Osteoblast (primary cell): ENCODE results near the gene PARP16. TPM values are rescaled to one million over a fixed set of nuclear protein-coding genes. Genes with fewer than 3 reads are reported as not detected.

Experiments used
- DNase-seq: peaks from one replicate; pipeline ENCODE4 v3.0.0; 2011; ENCODE audit warnings: low spot score, mixed read lengths; ENCODE audit not compliant: insufficient read length; ENCODE audit errors: missing footprints
- H2AFZ ChIP-seq: 2 replicates; pipeline ENCODE4 v1.6.0; 2011; ENCODE audit warnings: mild to moderate bottlenecking, low read length
- H3K27ac ChIP-seq: 2 replicates; pipeline ENCODE4 v1.5.1; 2011; ENCODE audit warnings: mild to moderate bottlenecking, low read depth, low read length, moderate library complexity
- H3K27me3 ChIP-seq: 2 replicates; pipeline ENCODE4 v1.6.0; 2012; ENCODE audit warnings: mild to moderate bottlenecking, control low read depth, inconsistent platforms, low read length, moderate library complexity; ENCODE audit not compliant: insufficient read depth
- H3K36me3 ChIP-seq: 2 replicates; pipeline ENCODE4 v1.5.1; 2011; ENCODE audit warnings: mild to moderate bottlenecking, low read length, control low read depth, moderate library complexity; ENCODE audit not compliant: insufficient read depth
- H3K4me1 ChIP-seq: 2 replicates; pipeline ENCODE4 v1.5.1; 2011; ENCODE audit warnings: mild to moderate bottlenecking, low read length, control low read depth, moderate library complexity; ENCODE audit not compliant: insufficient read depth
- H3K4me2 ChIP-seq: 2 replicates; pipeline ENCODE4 v1.6.0; 2011; ENCODE audit warnings: mild to moderate bottlenecking, low read length; ENCODE audit not compliant: insufficient read depth
- H3K4me3 ChIP-seq: fragments of 200-600 bp; sonication (generic); 3 replicates; pipeline ENCODE4 v1.5.1; 2012; ENCODE audit warnings: mild to moderate bottlenecking, low read length, inconsistent platforms; ENCODE audit not compliant: insufficient read depth
- H3K79me2 ChIP-seq: 2 replicates; pipeline ENCODE4 v1.6.0; 2012; ENCODE audit warnings: mild to moderate bottlenecking, low read length, control low read depth, inconsistent platforms; ENCODE audit not compliant: insufficient read depth
- H3K9me3 ChIP-seq: 2 replicates; pipeline ENCODE4 v1.5.1; 2011; ENCODE audit warnings: low read depth, low read length, control low read depth
- H4K20me1 ChIP-seq: 2 replicates; pipeline ENCODE4 v1.6.0; 2012; ENCODE audit warnings: mild to moderate bottlenecking, low read length, control low read depth; ENCODE audit not compliant: insufficient read depth
- total RNA-seq: library from RNA; depleted of rRNA; stranded (reverse); fragments of >200 nt; gene quantifications from 2 replicates; pipeline ENCODE4 v1.2.3, GENCODE V29; 2012
- TF ChIP-seq, protein P1 (sequence below): IDR thresholded peaks from 2 replicates; pipeline ENCODE4 v1.5.1; 2011; ENCODE audit warnings: mild to moderate bottlenecking, low read depth, low read length, moderate library complexity; ENCODE audit errors: extremely low read depth

The PARP16 gene
- total RNA-seq, result 6.2 and 6.5 TPM in 2 replicates

- Histone ChIP-seq H3K4me3 (peak within 1 kb of the TSS; percentile 82), H3K27ac (no peak within 1 kb of the TSS), H4K20me1 (no peaks in the 10 kb centered on the region), H3K4me1 (peaks cover 8% of the 10 kb centered on the region), H3K27me3 (no peaks in the 10 kb centered on the region), H3K9me3 (no peaks in the 10 kb centered on the region), H3K36me3 (no peaks in the 10 kb centered on the region), H3K79me2 (no peaks in the 10 kb centered on the region), H2AFZ (peak within 1 kb of the TSS; percentile 79), H3K4me2 (peak within 1 kb of the TSS; percentile 80)
- TF ChIP-seq, protein P1, sequence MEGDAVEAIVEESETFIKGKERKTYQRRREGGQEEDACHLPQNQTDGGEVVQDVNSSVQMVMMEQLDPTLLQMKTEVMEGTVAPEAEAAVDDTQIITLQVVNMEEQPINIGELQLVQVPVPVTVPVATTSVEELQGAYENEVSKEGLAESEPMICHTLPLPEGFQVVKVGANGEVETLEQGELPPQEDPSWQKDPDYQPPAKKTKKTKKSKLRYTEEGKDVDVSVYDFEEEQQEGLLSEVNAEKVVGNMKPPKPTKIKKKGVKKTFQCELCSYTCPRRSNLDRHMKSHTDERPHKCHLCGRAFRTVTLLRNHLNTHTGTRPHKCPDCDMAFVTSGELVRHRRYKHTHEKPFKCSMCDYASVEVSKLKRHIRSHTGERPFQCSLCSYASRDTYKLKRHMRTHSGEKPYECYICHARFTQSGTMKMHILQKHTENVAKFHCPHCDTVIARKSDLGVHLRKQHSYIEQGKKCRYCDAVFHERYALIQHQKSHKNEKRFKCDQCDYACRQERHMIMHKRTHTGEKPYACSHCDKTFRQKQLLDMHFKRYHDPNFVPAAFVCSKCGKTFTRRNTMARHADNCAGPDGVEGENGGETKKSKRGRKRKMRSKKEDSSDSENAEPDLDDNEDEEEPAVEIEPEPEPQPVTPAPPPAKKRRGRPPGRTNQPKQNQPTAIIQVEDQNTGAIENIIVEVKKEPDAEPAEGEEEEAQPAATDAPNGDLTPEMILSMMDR, result no peak
- DNase-seq, result peak; percentile 93
Observed at GRCh38 chr15:65286704-65287519, at the start of gene PARP16. PARP16 (minus strand) TSS chr15:65286883; CDS start chr15:65286426, 457 bp downstream.

GRCh38 chr15:65335278-65336055 lies 48.8 kb upstream of the PARP16 start:
- H3K4me3 ChIP-seq, result no peak overlapping the region
- no peak overlapping the region for H3K4me2 ChIP-seq
- no peaks in the 10 kb centered on the region for H3K79me2 ChIP-seq
- H2AFZ ChIP-seq, result no peak overlapping the region
- no peaks in the 10 kb centered on the region for H4K20me1 ChIP-seq
- no peak overlapping the region for H3K27ac ChIP-seq
- no peaks in the 10 kb centered on the region for H3K36me3 ChIP-seq
- H3K4me1 ChIP-seq, result no peaks in the 10 kb centered on the region
- H3K27me3 ChIP-seq, result peaks cover 28% of the 10 kb centered on the region
- no peaks in the 10 kb centered on the region for H3K9me3 ChIP-seq
- DNase-seq, result peak; percentile 73
- TF ChIP-seq, protein P1, result no peak

GRCh38 chr15:65334586-65335231 lies 48.0 kb upstream of the PARP16 start:
- Histone ChIP-seq H3K4me2 (no peak overlapping the region), H2AFZ (no peak overlapping the region), H3K27ac (no peak overlapping the region), H3K79me2 (no peaks in the 10 kb centered on the region), H3K4me3 (no peak overlapping the region), H4K20me1 (no peaks in the 10 kb centered on the region), H3K9me3 (no peaks in the 10 kb centered on the region), H3K27me3 (peaks cover 22% of the 10 kb centered on the region), H3K4me1 (no peaks in the 10 kb centered on the region), H3K36me3 (no peaks in the 10 kb centered on the region)
- TF ChIP-seq, protein P1, result no peak
- peak; percentile 62 for DNase-seq

- H3K27ac ChIP-seq, result no peak overlapping the region
- H3K27me3 ChIP-seq, result peaks cover 17% of the 10 kb centered on the region
- no peaks in the 10 kb centered on the region for H3K9me3 ChIP-seq
- no peak overlapping the region for H3K4me3 ChIP-seq
- peak; percentile 68 for DNase-seq
- TF ChIP-seq, protein P1, result no peak
- no peaks in the 10 kb centered on the region for H3K79me2 ChIP-seq
- no peak overlapping the region for H3K4me2 ChIP-seq
- no peaks in the 10 kb centered on the region for H4K20me1 ChIP-seq
- no peaks in the 10 kb centered on the region for H3K4me1 ChIP-seq
- H3K36me3 ChIP-seq, result no peaks in the 10 kb centered on the region
- H2AFZ ChIP-seq, result no peak overlapping the region
Observed at GRCh38 chr15:65333856-65334255, 47.2 kb upstream of the PARP16 start.
